ENCODE results near the gene ARHGEF7. TPM values are rescaled to one million over a fixed set of nuclear protein-coding genes. Genes with fewer than 3 reads are reported as not detected.

The ARHGEF7 gene
- polyA plus RNA-seq, 1 experiment: 32.0 TPM

DNA sequence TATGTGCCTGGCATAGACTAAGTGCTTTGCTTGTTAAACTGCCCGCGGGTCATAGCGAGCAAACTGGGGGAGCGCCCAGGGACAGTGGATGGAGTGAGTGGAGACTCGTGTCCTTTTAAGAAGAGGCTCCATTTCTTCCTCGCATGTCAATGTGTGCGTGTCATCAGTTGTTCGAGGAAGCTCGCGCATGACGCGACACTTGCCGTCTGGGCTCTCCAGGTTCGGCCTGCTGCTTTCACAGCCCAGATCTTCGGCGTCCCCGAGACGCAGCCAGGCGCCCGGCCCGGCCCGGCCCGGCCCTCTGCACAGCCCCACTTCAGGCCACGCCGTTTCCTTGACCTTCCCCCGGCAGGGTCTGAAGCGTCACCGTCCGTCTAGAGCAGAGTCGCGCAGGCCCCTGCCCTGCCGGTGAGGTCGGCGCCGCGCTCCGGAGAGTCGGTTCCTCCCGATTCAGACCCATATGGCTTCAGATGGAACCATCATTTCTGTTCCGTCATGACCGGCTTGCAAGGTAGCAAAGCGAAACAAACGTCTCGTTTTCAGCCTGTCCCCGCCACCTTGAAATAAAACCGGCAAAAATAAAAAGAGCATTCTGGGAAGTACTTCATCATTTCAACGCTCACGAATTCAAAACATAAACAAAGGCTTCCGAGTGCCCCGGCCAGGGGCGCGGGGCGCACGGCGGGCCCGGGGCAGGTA lies 599 bp upstream of the ARHGEF7 start:
- Histone ChIP-seq H3K4me3 (ENCODE audit: low read depth, low read length) (peak overlapping the region; percentile 52), H3K36me3 (ENCODE audit: control insufficient read depth, insufficient read depth, low read length) (no peaks in the 10 kb centered on the region), H3K27me3 (ENCODE audit: control insufficient read depth, insufficient read depth, low read length) (peaks cover 25% of the 10 kb centered on the region)
- ChIA-PET POLR2A (no interaction called here), CTCF (interaction anchor here (0.6 kb wide), 1 partner anchor 96 kb away, joined by 5 read pairs; no protein-coding TSS in a partner anchor)
- TF ChIP-seq, protein P1, sequence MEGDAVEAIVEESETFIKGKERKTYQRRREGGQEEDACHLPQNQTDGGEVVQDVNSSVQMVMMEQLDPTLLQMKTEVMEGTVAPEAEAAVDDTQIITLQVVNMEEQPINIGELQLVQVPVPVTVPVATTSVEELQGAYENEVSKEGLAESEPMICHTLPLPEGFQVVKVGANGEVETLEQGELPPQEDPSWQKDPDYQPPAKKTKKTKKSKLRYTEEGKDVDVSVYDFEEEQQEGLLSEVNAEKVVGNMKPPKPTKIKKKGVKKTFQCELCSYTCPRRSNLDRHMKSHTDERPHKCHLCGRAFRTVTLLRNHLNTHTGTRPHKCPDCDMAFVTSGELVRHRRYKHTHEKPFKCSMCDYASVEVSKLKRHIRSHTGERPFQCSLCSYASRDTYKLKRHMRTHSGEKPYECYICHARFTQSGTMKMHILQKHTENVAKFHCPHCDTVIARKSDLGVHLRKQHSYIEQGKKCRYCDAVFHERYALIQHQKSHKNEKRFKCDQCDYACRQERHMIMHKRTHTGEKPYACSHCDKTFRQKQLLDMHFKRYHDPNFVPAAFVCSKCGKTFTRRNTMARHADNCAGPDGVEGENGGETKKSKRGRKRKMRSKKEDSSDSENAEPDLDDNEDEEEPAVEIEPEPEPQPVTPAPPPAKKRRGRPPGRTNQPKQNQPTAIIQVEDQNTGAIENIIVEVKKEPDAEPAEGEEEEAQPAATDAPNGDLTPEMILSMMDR (IDR thresholded peaks at IDR 0.05; ENCODE audit: insufficient read depth, low read depth, low read length): no peak
- DNase-seq (ENCODE audit: low read depth): no peak

DNA sequence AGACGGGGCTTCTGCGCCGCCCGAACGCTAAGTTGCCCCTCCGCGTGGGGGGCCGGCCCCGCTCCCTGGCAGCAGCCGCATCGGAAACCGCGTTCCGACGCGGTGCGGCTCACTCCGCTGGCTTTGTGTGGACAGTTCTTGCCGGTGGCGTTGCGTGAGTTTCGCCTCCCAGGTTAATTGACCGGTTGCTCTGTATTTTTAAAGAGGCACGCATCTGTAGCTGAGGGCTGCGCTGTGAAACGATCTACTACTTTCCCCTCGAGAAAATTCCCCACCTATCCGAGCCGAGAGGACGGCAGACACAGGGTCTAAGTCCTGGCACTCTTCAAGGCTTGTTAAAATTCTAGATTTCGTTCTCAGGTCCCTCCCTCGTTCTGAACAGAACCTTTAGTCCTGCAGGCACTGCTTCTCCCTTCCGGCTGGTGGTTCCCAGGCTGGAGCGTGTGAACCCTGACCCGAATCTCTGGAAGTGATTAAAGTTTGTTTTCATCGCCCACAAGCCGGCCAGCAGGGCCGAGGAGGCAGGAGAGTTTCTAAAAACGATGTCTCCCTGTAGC lies 933 bp downstream of the ARHGEF7 start:
- Histone ChIP-seq H3K27me3 (ENCODE audit: control insufficient read depth, insufficient read depth, low read length) (peaks cover 23% of the 10 kb centered on the region), H3K4me3 (ENCODE audit: low read depth, low read length) (peak overlapping the region; percentile 51), H3K36me3 (ENCODE audit: control insufficient read depth, insufficient read depth, low read length) (no peaks in the 10 kb centered on the region)
- ChIA-PET POLR2A (no interaction called here), CTCF (interaction anchor here (1.1 to 1.7 kb wide), 4 partner anchors 17 to 107 kb away, joined by 3 to 10 read pairs (median 3); no protein-coding TSS in a partner anchor)
- peak; percentile 86 for DNase-seq (ENCODE audit: low read depth)
- TF ChIP-seq, protein P1 (IDR thresholded peaks at IDR 0.05; ENCODE audit: insufficient read depth, low read depth, low read length): no peak

DNA sequence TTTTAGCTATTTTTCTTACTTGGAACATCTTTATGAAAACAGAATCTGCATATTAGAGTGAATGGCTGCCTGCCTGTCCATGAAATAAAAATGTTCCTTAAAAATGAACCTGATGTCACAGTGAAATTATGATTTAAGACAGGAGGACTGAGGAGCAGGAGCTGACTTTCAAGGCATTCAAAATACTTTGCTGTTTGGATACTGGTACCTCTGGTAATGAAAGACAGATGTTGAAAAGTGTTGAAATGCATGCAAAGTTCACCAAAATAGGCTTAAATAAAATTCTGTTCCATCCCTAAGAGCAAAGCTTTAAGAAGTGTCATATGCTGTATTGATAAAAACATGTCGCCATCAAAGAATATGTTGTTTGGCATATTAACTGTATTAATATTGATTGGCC lies 1.7 kb downstream of the ARHGEF7 start:
- Histone ChIP-seq H3K36me3 (ENCODE audit: control insufficient read depth, insufficient read depth, low read length) (no peaks in the 10 kb centered on the region), H3K27me3 (ENCODE audit: control insufficient read depth, insufficient read depth, low read length) (peaks cover 20% of the 10 kb centered on the region), H3K4me3 (ENCODE audit: low read depth, low read length) (no peak overlapping the region)
- TF ChIP-seq, protein P1 (IDR thresholded peaks at IDR 0.05; ENCODE audit: insufficient read depth, low read depth, low read length): no peak
- ChIA-PET POLR2A (no interaction called here), CTCF (interaction anchor here (1.1 to 1.7 kb wide), 4 partner anchors 18 to 106 kb away, joined by 3 to 10 read pairs (median 3); no protein-coding TSS in a partner anchor)
- DNase-seq (ENCODE audit: low read depth): peak; percentile 31

DNA sequence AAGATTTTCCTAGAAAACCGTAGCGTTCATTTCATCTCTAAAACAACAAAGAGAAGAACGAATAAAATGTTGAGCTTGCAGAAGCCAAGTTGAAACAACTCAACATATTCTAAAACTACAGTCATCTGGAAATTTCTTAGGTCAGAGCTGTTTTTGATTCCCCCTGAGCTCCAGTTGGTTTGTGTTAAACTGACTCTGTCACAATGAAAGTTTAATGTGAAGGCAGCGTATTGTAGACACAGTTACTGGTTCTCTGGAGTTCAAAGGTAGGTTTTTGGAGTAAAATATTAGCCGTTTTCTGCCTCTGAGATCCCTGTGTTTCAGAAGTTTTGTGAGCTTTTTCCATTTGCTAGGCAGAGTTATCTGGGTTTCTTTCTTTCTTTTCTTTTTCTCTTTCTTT lies 2.2 kb downstream of the ARHGEF7 start:
- DNase-seq (ENCODE audit: low read depth): no peak

DNA sequence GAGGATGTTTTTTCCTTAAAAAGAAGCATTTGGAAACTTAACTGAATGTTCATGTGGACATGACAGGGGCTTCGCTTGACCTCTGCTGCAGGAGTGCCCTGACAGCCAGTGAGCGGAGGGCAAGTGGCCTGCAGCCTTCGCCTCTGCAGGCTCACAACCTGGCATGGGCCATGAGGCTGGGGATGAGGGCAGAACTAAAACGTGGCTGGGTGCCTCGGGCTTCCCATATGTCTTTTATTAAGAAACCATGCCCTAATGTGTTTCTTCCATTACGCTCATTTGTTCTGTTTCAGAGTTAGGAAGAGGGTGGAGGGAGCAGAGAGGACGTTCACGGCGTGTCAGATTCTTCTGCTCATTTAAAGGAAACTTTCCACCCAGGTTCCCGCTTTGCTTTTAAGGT lies 2.9 kb downstream of the ARHGEF7 start:
- no peak for DNase-seq (ENCODE audit: low read depth)
- ChIA-PET POLR2A (no interaction called here), CTCF (no interaction called here)
- TF ChIP-seq, protein P1 (IDR thresholded peaks at IDR 0.05; ENCODE audit: insufficient read depth, low read depth, low read length): no peak
- peaks cover 15% of the 10 kb centered on the region for H3K27me3 ChIP-seq (ENCODE audit: control insufficient read depth, insufficient read depth, low read length)
- no peaks in the 10 kb centered on the region for H3K36me3 ChIP-seq (ENCODE audit: control insufficient read depth, insufficient read depth, low read length)
- no peak overlapping the region for H3K4me3 ChIP-seq (ENCODE audit: low read depth, low read length)

More for the DNA sequence above, 2.2 kb downstream of the ARHGEF7 start:
- no peaks in the 10 kb centered on the region for H3K36me3 ChIP-seq (ENCODE audit: control insufficient read depth, insufficient read depth, low read length)
- H3K4me3 ChIP-seq (ENCODE audit: low read depth, low read length): no peak overlapping the region
- POLR2A ChIA-PET: no interaction called here
- peaks cover 19% of the 10 kb centered on the region for H3K27me3 ChIP-seq (ENCODE audit: control insufficient read depth, insufficient read depth, low read length)
- TF ChIP-seq, protein P1 (IDR thresholded peaks at IDR 0.05; ENCODE audit: insufficient read depth, low read depth, low read length): no peak
- CTCF ChIA-PET: interaction anchor here (1.1 to 1.7 kb wide), 2 partner anchors 50 to 105 kb away, joined by 3 to 10 read pairs; no protein-coding TSS in a partner anchor

Measured in BJ (cell line).